Activated CD8-positive, alpha-beta T cell treated with anti-CD3 and anti-CD28 coated beads for 36 hours (primary cell): Measurements from ENCODE around the gene EYS. TPM values are rescaled to one million over a fixed set of nuclear protein-coding genes. Genes with fewer than 3 reads are reported as not detected.

ENCODE experiments used
- ATAC-seq: fragments of 200-7000 bp; cut with Tn5 transposase; one replicate; pipeline ENCODE4 v1.10.0; 2021; ENCODE audit warnings: mild to moderate bottlenecking, moderate library complexity
- CTCF ChIA-PET: fragments of 350-600 bp; sonication (Branson Sonifier 250); formaldehyde crosslinking; loops from one replicate; lab custom pipeline; 2021; ENCODE audit warnings: antibody characterized with exemption; lab: Charles Lee
- POLR2A ChIA-PET: fragments of 350-600 bp; sonication (Branson Sonifier 250); formaldehyde crosslinking; loops from one replicate; lab custom pipeline; 2021; ENCODE audit warnings: antibody characterized with exemption; lab: Charles Lee
- DNase-seq: peaks from one replicate; pipeline ENCODE4 v3.0.0-alpha.2; 2020
- H3K27ac Mint-ChIP-seq: one replicate; pipeline ENCODE4 v1.8.0; 2021; ENCODE audit warnings: mild to moderate bottlenecking, mixed read lengths
- H3K27me3 Mint-ChIP-seq: one replicate; pipeline ENCODE4 v1.8.0; 2021; ENCODE audit warnings: mixed read lengths
- H3K36me3 Mint-ChIP-seq: one replicate; pipeline ENCODE4 v1.8.0; 2021; ENCODE audit warnings: low read depth, mixed read lengths
- H3K4me1 Mint-ChIP-seq: one replicate; pipeline ENCODE4 v1.8.0; 2021; ENCODE audit warnings: low read depth, mixed read lengths
- H3K4me3 Mint-ChIP-seq: one replicate; pipeline ENCODE4 v1.8.0; 2021; ENCODE audit warnings: mild to moderate bottlenecking, moderate library complexity, mixed read lengths
- H3K9me3 Mint-ChIP-seq: one replicate; pipeline ENCODE4 v1.8.0; 2021; ENCODE audit warnings: mixed read lengths
- CTCF ChIP-seq: fragments of 200-600 bp; IDR thresholded peaks from one replicate; pipeline ENCODE4 v1.8.0; 2022; ENCODE audit warnings: antibody characterized with exemption, mild to moderate bottlenecking
- intact Hi-C: fragments of 100-400 bp; cut with micrococcal nuclease; formaldehyde crosslinking; loops from one replicate; pipeline ENCODE4 v1.10.0; 2022
- total RNA-seq, 2 experiments: library from RNA; stranded (reverse); gene quantifications; one replicate each; pipeline ENCODE4 v1.2.3, GENCODE V29; 2021

Gene EYS
- not detected for total RNA-seq

DNA sequence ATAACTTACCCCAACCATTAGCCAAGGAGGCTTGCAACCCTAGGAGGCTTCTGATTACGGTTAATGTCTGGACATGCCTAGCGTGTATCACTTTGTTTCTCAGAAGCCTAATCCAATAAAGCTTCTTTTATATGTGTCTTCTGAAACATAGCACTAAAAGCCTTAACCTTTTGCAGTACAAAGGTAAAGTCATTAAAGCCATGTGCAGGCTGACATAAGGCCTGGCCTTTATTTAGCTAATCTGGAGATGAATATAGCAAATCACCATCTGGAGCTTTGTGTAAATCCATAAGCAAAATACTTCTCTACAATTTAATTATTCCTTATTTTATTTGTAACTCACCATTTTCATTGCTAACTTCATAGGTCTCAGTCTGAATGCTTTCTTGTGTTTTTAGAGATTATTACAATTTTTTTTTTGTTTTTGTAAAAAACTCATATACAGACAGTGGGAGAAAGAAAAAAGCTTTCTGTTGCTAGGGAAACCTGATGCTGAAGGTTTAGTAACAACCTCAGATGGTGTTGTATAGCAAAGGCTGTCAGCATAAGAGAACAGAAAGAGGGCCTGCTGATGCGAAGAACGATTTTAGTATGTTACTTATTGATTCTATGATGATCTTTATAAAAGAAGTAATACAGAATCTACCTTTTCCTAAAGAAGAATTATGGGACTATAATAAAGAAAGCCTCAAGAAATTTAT is at the start of gene EYS:
Gene EYS, minus strand, starts transcription at position 101 of the 701 bp plus-strand sequence. CDS start 211,816 bp downstream, outside the sequence.
- no peak for TF ChIP-seq CTCF
- Mint-ChIP-seq H3K4me3 (no peak within 1 kb of the TSS), H3K4me1 (no peaks in the 10 kb centered on the region), H3K36me3 (no peaks in the 10 kb centered on the region), H3K9me3 (peaks cover 4% of the 10 kb centered on the region), H3K27me3 (no peaks in the 10 kb centered on the region), H3K27ac (no peak within 1 kb of the TSS)
- ChIA-PET CTCF (no interaction called here), POLR2A (no interaction called here)
- intact Hi-C loops: no loop called here
- ATAC-seq: no peak
- no peak for DNase-seq

GRCh38 chr6:65746302-65746701 is 39.3 kb upstream of the EYS start:
- Mint-ChIP-seq H3K36me3 (no peaks in the 10 kb centered on the region), H3K4me3 (no peak overlapping the region), H3K4me1 (no peaks in the 10 kb centered on the region), H3K9me3 (peaks cover 9% of the 10 kb centered on the region), H3K27me3 (no peaks in the 10 kb centered on the region), H3K27ac (no peak overlapping the region)
- CTCF ChIA-PET: no interaction called here
- intact Hi-C loops: no loop called here
- POLR2A ChIA-PET: interaction anchor here (0.6 kb wide), 1 partner anchor 413 kb away, joined by 3 read pairs; no protein-coding TSS in a partner anchor
- DNase-seq (no peak), ATAC-seq (no peak)
- TF ChIP-seq CTCF: no peak

GRCh38 chr6:65745614-65746013 is 38.6 kb upstream of the EYS start:
- no peak overlapping the region for H3K27ac Mint-ChIP-seq
- H3K36me3 Mint-ChIP-seq: no peaks in the 10 kb centered on the region
- DNase-seq (no peak), ATAC-seq (no peak)
- no peak overlapping the region for H3K4me3 Mint-ChIP-seq
- CTCF ChIA-PET: no interaction called here
- intact Hi-C loops: no loop called here
- H3K4me1 Mint-ChIP-seq: no peaks in the 10 kb centered on the region
- H3K9me3 Mint-ChIP-seq: peaks cover 9% of the 10 kb centered on the region
- TF ChIP-seq CTCF: no peak
- no peaks in the 10 kb centered on the region for H3K27me3 Mint-ChIP-seq
- POLR2A ChIA-PET: no interaction called here

DNA sequence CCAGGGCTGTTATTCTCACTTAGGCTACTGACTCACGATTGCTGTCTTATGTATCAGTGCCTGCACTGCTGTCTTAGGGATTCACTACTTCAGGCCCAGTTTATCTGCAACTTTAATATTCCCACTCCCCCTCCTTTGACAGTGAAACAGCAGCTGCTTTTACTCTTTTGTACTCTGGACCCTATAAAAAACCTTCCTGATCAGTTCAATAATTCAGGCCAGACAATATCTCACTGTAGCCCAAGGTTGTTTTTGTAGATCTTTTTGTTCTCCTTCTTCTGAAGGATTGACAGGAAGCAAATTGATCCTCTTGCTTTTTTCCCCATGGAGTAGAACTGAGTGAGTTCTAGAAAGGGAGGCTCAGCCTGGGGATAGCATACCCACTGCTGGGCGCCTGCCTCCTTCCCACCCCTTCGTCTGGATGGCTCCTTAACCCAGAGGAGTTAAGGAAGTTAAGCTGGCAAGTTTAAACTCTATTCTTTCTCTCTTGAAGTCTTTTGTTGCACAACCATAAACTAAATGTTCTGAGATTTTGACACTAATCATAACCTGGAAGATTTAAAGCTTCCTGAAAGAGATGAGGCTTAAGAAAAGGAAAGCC is 22.0 kb upstream of the EYS start:
- no peak overlapping the region for H3K27ac Mint-ChIP-seq
- ChIA-PET CTCF (no interaction called here), POLR2A (no interaction called here)
- intact Hi-C loops: no loop called here
- DNase-seq (no peak), ATAC-seq (no peak)
- no peaks in the 10 kb centered on the region for H3K4me1 Mint-ChIP-seq
- peaks cover 6% of the 10 kb centered on the region for H3K9me3 Mint-ChIP-seq
- no peak for TF ChIP-seq CTCF
- H3K27me3 Mint-ChIP-seq: no peaks in the 10 kb centered on the region
- no peak overlapping the region for H3K4me3 Mint-ChIP-seq
- H3K36me3 Mint-ChIP-seq: no peaks in the 10 kb centered on the region

- intact Hi-C loops: no loop called here
- ChIA-PET POLR2A (no interaction called here), CTCF (no interaction called here)
- ATAC-seq (no peak), DNase-seq (no peak)
- peaks cover 7% of the 10 kb centered on the region for H3K9me3 Mint-ChIP-seq
- no peak overlapping the region for H3K4me3 Mint-ChIP-seq
- no peak for TF ChIP-seq CTCF
- no peaks in the 10 kb centered on the region for H3K4me1 Mint-ChIP-seq
- H3K27me3 Mint-ChIP-seq: no peaks in the 10 kb centered on the region
- H3K27ac Mint-ChIP-seq: no peak overlapping the region
- no peaks in the 10 kb centered on the region for H3K36me3 Mint-ChIP-seq
Observed at GRCh38 chr6:65719101-65719500, 12.1 kb upstream of the EYS start.
